Kidney glomerular epithelial cell (primary cell): ENCODE results near the gene SLC6A3.
"Not testable (repeated sequence)": the region's sequence is repeated elsewhere in the genome, so short reads cannot be mapped to it uniquely, and the experiment has no call there.

Experiments used
- DNase-seq: peaks from one replicate; lab custom pipeline; 2025; lab: John Stamatoyannopoulos, UW

Gene SLC6A3

DNA sequence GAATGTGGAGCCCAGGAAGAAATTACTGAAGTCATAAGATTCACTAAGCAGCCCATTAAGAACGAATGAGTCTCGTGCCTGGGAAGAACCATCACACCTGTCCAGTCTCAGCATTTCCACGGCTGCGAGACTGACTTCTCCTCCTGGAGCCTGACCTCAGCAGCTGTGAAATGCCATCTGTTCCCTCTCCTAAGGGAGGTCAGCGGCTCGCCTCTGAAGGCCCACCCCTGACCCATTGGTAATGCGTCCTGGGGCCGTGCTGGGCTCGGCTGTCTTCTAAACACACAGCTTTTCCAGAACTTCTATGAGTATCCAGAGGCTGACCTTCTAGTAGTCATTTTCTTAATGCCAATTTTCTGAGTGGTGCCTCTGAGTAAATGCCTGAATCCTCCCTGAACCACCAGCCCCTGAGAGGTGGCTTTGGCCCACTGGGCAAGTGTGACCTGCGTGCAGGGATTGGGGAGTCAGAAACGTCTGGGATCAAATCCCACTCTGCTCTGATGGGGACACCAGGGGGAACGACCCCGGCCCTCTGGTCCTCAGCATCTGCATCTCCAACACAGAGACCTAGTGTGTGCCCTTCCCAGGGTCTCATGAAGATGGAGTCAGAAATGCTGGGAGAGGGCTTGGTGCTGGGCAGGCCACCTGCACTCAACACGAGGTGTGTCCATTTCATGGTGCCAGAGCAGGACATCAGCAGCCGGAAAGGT is 5.7 kb downstream of the SLC6A3 start:
- no peak for DNase-seq

DNA sequence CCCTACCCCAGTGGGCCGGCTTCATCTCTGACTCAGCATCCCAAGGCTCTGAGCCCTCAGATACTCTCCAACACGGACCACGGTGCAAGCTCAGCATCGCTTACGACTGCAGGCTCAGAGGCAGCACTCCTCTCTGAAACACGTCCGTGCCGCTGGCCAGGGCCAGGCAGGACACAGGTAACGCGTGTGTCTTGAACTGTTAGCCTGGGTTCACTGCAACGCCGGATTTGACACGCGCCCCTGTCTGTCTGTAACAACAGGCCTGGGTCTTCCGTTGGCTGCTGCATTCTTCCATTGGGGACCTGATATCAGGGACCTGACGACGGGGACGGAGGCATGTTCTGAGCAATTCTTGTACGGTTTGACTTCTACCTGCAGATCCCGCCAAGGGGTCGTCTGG is 6.4 kb downstream of the SLC6A3 start:
- DNase-seq, result no peak

DNA sequence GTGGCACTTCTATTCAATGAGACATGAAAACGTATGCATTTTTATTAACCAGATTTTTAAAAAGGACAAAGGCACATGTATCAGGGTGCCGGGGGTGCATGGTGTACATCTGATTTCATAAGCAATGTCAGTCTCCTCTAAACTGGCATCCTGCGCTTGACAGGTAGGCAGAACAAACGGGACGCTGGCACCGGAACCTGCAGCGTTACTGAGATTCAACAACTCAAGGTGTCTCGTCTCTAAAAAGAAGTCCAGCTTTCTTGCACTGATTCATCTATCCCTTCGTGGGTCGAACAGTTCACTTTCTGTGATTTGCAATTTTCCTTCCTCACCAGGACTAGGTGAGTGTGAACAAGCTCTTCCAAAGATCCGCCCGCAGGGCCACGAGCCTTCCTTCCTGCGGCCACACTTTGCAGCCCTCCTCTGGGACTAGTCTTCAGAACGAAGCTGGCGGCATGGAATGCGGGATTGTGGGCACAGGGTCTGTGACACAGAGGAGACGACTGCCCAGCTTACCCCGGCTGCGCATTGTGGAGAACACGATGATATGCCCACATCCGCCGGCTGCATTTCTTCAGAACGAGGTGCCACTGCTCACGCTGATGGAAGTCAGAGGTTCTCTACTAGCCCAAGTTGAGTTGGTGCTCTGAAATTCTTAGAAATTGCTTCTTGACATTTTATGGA is 7.2 kb downstream of the SLC6A3 start:
- no peak for DNase-seq

- no peak for DNase-seq
These were observed 7.9 kb downstream of the SLC6A3 start for GRCh38 chr5:1437226-1437829.

- DNase-seq, result no peak
These were observed 8.6 kb downstream of the SLC6A3 start for GRCh38 chr5:1436681-1437080.

GRCh38 chr5:1436036-1436435 is 9.2 kb downstream of the SLC6A3 start:
- no peak for DNase-seq

GRCh38 chr5:1435369-1435768 is 9.9 kb downstream of the SLC6A3 start:
- no peak for DNase-seq

GRCh38 chr5:1432296-1432695 is 12.9 kb downstream of the SLC6A3 start:
- DNase-seq, result no peak

GRCh38 chr5:1431896-1432295 is 13.3 kb downstream of the SLC6A3 start:
- no peak for DNase-seq

DNA sequence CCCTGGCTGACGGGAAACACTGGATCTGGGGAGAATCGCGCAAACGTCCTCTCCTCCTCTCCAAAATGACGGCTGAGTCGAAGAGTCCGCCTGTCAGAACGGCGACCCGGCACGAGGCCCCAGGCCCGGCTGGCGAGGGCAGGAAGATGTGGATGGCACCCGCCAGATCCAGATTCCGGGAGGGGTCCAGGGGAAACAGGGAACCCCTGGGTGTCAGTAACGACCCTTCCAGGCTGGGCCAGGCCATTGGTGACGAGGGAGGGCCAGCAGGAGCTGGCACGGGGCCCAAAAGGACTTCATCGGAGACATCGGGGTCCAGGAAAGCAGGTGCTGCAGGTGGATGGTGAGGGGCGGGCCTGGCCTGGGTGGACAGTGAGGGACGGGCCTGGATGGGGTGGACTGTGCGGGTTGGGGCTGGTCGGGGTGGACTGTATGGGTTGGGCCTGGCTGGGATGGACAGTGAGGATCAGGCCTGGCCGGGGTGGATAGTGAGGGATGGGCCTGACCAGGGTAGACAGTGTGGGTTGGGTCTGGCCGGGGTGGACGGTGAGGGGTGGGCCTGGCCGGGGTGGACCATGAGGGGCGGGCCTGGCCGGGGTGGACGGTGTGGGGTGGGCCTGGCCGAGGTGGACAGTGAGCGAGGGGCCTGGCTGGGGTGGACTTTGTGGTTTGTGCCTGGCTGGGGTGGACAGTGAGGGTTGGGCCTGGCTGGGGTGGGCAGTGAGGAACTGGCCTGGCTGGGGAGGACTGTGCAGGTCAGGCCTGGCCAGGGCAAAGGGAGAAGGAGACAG is 14.0 kb downstream of the SLC6A3 start:
- DNase-seq, result no peak

GRCh38 chr5:1430121-1430795 is 15.0 kb downstream of the SLC6A3 start:
- DNase-seq, result no peak

DNA sequence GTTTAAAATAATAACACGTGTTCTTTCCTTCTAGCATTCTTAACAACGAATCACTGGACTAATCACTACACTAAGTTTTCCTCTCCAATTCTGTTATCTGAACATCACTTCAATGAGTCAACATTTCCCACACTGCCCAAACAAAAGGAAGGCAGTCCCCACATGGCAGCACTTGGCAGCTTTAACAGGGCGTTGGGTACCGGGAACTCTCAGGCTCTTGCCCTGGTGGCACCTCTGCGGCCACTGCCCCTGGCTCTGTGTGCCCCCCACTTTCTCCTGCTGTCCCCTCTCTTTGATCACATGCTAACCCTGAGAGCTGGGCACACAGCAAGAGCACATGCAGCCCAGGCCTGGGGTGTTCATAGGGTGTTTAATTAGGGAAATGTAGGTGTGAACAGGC is 15.7 kb downstream of the SLC6A3 start:
- no peak for DNase-seq

DNA sequence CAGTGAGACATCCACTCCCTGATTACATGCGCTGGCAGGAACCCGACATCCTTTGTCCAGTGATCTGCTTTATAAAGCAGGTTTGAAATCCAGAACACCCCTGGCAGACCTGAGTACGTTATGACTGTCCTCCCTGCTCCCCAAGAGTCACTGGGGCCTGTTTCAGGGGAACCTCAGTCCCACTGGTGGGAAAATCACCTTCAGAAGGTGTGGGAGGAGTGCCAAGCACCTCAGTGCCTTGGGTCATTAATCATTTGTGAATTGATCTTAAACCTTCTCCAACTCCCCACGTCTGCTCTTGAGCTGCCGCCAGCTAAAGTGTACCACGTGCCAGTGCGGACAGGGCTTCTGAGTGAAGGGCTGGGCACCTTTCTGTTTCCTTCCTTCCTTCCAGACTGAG is 16.2 kb downstream of the SLC6A3 start:
- DNase-seq, result no peak

GRCh38 chr5:1428107-1428506 is 17.1 kb downstream of the SLC6A3 start:
- DNase-seq, result no peak

GRCh38 chr5:1424716-1425115 is 20.5 kb downstream of the SLC6A3 start:
- DNase-seq, result no peak

DNA sequence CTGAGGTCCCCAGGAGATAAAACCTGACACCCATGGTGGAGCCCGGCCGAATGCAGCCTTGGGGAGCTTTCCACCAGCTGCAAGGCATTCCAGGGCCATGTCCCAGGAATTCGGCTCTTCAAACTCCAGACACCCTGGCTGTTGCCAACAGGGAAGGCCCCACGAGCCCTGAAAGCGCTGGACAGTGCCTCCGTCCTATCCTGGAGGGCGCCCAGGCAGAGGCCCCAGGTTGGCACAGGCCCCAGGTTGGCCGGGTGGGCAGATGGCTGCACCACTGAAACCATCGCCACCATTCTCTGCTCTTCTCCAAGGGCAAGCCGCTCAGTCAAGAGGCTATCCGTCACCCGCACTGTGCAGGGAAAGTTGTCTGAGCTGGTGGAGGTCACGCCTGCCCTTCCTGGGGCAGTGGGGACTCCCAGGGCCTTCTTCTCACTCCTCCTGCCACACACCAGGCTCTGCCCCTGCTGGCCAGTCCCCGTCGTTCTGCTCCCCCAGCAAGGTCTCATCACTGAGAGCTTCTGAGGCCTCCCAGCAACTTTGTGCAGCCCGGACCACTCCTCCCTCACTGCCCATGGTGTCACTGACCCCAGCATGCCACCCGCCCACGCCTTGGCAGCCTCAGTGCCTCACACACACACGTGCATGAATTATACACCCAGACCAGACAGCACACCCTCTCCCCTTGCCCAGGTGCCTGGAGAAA is 21.2 kb downstream of the SLC6A3 start:
- DNase-seq, result no peak

DNA sequence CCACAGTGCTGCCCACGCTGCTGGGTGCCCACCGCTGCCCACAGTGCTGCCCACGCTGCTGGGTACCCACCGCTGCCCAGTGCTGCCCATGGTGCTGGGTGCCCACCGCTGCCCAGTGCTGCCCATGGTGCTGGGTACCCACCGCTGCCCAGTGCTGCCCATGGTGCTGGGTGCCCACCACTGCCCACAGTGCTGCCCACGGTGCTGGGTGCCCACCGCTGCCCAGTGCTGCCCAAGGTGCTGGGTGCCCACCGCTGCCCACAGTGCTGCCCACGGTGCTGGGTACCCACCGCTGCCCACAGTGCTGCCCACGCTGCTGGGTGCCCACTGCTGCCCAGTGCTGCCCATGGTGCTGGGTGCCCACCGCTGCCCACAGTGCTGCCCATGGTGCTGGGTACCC is 22.7 kb downstream of the SLC6A3 start:
- DNase-seq, result not testable (repeated sequence)

GRCh38 chr5:1421521-1422341 is 23.5 kb downstream of the SLC6A3 start:
- no peak for DNase-seq

DNA sequence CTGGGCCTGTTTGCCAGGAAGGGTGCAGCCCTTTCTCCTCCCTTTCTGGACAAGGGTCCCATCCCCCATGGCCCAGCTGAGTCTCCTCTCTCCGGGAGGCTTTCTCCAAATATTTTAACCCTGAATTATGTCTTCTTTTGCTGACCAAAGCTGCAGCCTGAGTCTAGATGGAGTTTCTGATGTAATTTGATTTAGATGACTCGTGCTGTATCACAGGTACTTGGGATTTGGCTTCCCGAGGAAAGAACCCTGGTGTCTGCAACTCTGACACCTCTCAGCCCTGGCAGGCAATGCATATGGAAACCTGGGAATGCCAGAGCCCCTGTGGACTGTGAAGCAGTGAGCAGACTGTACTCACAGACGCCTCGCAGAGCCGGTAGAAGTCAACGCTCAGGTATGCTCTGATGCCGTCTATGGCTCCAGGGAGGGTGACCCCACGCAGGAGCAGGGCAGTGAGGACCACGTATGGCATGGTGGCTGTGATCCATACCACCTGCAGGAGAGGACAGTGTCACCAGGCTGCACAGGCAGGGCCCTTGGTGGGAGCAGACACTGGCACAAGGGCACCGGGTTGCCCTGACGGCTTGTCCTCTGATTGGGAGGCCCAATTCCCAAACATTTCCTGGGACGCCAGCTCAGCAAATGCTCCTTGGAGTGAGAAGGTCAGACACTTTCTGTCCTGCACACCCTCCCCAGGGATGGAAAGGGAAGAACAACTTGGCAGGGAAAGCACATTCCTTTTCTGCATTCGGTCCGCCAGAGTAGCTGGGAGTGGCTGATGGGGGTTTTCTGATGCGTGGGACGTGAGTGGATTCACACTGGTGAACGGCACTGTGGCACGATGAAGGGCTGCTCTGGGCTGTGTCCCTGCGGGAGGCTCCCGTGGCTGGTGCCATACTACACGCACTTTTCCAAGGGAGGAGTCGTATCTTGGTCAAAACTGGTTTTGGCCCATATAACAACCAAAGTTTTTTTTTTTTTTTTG is 24.7 kb downstream of the SLC6A3 start:
- peak; percentile 64 for DNase-seq
